H1 (cell line): Measurements from ENCODE around the gene PEX6. TPM values are rescaled to one million over a fixed set of nuclear protein-coding genes. Genes with fewer than 3 reads are reported as not detected.

ENCODE experiments used
- CHD1 ChIP-seq: IDR thresholded peaks from 2 replicates; pipeline ENCODE4 v1.6.1; 2012; ENCODE audit warnings: low read depth, low read length, improper control_type of control experiment
- CHD7 ChIP-seq: fragments of 300-600 bp; sonication (generic); IDR thresholded peaks from 2 replicates; pipeline ENCODE4 v1.7.1; 2012; ENCODE audit warnings: low read length, moderate library complexity, mild to moderate bottlenecking, inconsistent platforms; ENCODE audit not compliant: insufficient replicate concordance
- E2F6 ChIP-seq: IDR thresholded peaks from 2 replicates; pipeline ENCODE4 v1.6.1; 2012; ENCODE audit warnings: inconsistent platforms
- HDAC2 ChIP-seq, 2 experiments: fragments of 300-600 bp in 1 of 2; sonication (generic) in 1 of 2; IDR thresholded peaks; 2 replicates each; pipeline ENCODE4 v1.6.1; 2011 to 2012; ENCODE audit warnings: low read depth in 2 of 2, low read length in 2 of 2, mild to moderate bottlenecking in 2 of 2, moderate library complexity in 2 of 2, borderline replicate concordance in 1 of 2, inconsistent platforms in 1 of 2
- KDM1A ChIP-seq: fragments of 200-600, 300-600 bp; sonication (generic); IDR thresholded peaks from 2 replicates; pipeline ENCODE4 v1.7.1; 2016; ENCODE audit warnings: mild to moderate bottlenecking, low read length, borderline replicate concordance
- PHF8 ChIP-seq: fragments of 200-600 bp; sonication (generic); conservative IDR thresholded peaks from 2 replicates; pipeline ENCODE4 v1.7.1; 2012; ENCODE audit warnings: low read depth, mild to moderate bottlenecking, inconsistent platforms, low read length, moderate library complexity
- SP4 ChIP-seq: IDR thresholded peaks from 2 replicates; pipeline ENCODE4 v1.6.1; 2012; ENCODE audit warnings: low read length, inconsistent platforms
- TAF7 ChIP-seq: optimal IDR thresholded peaks from 2 replicates; pipeline ENCODE3; 2011; ENCODE audit warnings: low read depth, mild to moderate bottlenecking, inconsistent platforms, low read length, moderate library complexity, borderline replicate concordance
- polyA plus RNA-seq, 7 experiments: library from polyadenylated mRNA; depleted of rRNA in 3 of 7; stranded (reverse) in 5 of 7; unstranded in 2 of 7; fragments of >200 nt in 5 of 7; fragments of 200-250 nt in 2 of 7; gene quantifications; 1 replicate in 5 of 7; 2 replicates in 1 of 7; 4 replicates in 1 of 7; pipeline versions ENCODE4 v1.2.1 to v1.2.3, GENCODE V29; 2011 to 2013; ENCODE audit warnings: missing spikeins in 2 of 7, mixed read lengths in 2 of 7
- total RNA-seq: library from RNA; stranded (reverse); fragmentation: NEBNext Ultra II Directional; extraction: Animal tissue kit (Norgen Biotek cat#: 25700); gene quantifications from 2 replicates; pipeline ENCODE4 v1.2.1, GENCODE V29; 2021

PEX6 gene
- total and polyA plus RNA-seq, 2 of the 8 experiments (the other 6 are each of a cell fraction or from before 2014, with no cell fraction given), result 6.4 to 12.5 TPM

- 0 out of 4 replicates have a peak, but pooled peaks of 1 of the 2 experiments have one; percentile 30 for TF ChIP-seq HDAC2 (IDR thresholded peaks at IDR 0.05; ENCODE audit: borderline replicate concordance in 1 of 2, low read depth in 2 of 2, low read length in 2 of 2)
- TF ChIP-seq SP4, result peak; percentile 79
- TF ChIP-seq CHD7, result no peak
- peak; percentile 99 for TF ChIP-seq E2F6
- peak; percentile 75; the same call in 1 of the 2 replicates for TF ChIP-seq KDM1A
- peak; percentile 34 for TF ChIP-seq TAF7
- peak; percentile 76; the same call in 1 of the 2 replicates for TF ChIP-seq PHF8
- peak; percentile 65; the same call in 1 of the 2 replicates for TF ChIP-seq CHD1
Measured at GRCh38 chr6:42928986-42929820, 49.8 kb downstream of the PEX6 start, which contains the start of gene CNPY3 (continued).
